Amygdala (tissue), 56 donors: Measurements from ENCODE around the gene CNTNAP2.

Source experiments
- DNase-seq, 56 donors: peaks; one replicate each; lab custom pipeline; 2025; lab: John Stamatoyannopoulos, UW

Gene CNTNAP2

GRCh38 chr7:147923841-147924240 is 1807.2 kb downstream of the CNTNAP2 start:
- no peak for DNase-seq

GRCh38 chr7:147937428-147937827 is 1820.8 kb downstream of the CNTNAP2 start:
- no peak for DNase-seq

DNA sequence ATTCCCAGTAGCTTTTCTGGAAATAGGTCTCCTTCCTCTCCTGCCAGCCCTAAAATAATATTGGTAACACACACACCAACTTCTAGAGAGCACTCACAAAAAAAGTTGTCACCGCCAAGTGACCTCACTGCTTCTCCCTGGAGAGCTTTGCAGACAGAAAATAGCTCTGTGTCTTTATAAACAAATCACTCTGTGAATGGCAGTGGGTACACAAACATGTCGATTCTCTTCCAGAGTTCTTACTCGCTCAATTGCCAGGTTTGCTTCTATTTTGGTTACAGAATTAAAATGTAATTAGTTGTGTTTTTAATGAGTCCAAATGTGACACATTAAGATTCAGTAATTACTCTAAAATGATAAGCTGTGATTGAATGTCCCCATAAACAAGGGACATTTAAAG is 1824.8 kb downstream of the CNTNAP2 start:
- DNase-seq, result no peak

DNA sequence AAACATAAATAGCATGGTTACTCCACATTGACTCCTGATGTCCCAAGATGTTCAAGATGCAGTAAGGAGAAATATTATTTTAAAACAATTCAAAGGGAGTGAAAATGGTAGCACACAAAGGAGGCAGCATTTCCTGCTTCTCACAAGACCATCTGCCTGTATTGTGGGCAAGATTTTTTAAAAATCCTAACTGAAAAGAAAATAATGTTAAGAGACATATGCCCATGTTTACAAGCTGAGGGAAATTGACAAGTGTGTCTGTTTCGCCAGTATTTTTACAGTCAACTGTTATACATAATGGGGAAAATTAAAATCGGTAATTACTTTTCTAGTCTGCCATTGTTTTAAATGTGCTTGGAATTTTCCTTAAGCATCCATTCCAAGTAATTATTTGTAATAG is 1827.7 kb downstream of the CNTNAP2 start:
- no peak for DNase-seq

- DNase-seq, result no peak
Observed at GRCh38 chr7:147952918-147953317, 1836.3 kb downstream of the CNTNAP2 start.

DNA sequence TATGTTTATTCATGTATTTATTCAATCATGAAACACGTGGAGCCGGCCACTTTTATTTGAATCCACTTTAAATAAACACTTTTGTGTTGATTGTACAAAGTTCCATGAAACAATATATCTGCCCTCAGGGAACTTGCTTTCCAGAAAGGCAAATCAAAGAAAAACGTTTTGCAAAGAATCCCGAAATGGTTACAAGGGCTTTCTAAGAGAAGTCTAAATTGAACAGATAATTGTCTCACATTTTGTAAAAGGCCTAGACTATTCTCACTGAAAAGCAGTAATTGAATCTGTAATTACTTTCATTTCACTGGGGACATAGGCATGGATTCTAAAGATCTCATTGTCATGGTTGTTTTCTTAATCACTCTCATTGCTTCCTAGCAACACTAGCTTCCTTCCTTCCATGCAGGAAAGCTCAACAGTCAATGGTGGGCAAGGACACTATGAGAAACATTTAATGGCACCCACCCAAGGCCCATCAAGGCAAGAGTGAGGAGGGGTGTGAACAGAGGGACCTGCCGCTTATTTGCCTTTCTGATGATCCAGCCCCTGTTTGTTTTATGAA is 1851.5 kb downstream of the CNTNAP2 start:
- DNase-seq, result no peak

DNA sequence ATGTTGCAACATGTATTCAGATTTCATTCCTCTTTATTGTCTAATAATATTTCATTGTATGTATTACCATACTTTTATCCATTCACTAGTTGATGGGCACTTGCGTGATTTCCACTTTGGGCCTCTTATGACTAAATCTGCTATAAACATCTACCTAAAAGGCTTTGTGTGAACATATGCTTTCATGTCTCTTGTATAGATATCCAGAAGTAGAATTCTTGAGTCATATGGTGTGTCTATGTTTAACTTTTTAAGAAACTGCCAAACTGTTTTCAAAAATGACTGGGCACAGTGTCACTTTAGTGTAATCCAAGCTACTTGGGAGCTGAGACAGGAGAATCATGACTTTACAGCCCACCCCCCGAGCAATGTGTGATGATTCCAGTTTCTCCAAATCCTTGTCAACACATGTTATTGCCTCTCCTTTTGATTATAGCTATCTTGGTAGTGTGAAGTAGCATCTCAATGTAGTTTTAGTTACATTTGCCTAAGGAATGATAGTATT is 1855.1 kb downstream of the CNTNAP2 start:
- no peak for DNase-seq

DNA sequence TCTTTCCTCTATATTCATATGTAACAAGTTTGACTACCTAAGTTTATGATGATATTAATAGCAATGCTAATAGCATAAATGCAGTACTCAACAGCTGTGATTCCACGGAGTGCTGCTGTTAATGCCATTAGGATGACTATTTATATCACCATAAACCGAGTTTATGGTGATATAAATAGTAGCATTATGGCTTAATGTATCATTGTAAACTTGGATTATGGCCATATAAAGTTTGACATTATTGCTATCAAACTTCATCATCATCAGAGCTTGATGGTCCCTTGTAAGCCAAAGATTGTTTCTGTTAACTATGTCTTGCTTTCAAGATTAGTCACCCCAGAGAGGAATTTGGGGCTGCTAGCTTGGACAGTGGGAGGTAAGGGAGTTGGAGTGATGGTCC is 1861.6 kb downstream of the CNTNAP2 start:
- no peak for DNase-seq

GRCh38 chr7:147978651-147979050 is 1862.0 kb downstream of the CNTNAP2 start:
- no peak for DNase-seq

DNA sequence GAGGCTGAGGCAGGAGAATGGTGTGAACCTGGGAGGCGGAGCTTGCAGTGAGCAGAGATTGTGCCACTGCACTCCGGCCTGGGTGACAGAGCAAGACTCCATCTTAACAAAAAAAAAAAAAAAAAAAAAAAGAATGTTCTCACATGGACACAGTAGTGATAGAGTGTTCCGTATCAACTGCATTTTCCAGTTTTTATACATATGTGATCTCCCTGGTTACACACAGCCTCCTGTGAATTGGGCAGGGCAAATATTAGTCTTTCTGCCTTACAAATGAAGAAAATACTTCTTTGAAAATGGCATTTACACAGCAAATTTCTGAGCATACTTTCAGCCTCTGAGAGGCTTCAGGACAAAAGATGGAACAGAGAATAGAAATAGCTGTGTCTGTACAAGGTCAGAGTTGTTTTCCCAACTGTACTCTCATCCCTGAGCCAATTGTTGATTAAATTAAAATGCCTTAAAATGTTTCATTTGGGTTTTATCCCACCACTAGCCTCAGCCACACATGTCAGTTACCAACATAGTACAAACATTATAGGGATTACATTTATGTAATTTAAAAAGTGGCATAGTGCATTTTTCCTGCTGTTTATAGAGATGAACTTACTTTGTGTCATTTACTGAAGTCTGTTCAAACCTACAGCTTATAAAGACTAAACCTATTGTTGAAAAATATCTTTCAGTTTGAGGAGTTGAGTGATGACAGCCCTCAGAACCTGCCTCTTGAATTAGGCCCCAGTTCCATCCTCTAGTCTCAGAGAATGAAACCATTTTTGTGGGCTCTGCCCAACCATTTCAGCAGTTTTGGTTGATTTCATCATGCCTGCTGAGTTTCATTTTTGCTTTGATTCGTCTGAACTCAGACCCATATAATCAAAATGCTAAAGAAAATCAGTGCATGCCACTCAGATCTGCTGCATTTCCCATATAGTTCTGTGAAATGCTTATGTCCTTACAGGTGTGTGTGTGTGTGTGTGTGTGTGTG is 1864.5 kb downstream of the CNTNAP2 start:
- no peak for DNase-seq

DNA sequence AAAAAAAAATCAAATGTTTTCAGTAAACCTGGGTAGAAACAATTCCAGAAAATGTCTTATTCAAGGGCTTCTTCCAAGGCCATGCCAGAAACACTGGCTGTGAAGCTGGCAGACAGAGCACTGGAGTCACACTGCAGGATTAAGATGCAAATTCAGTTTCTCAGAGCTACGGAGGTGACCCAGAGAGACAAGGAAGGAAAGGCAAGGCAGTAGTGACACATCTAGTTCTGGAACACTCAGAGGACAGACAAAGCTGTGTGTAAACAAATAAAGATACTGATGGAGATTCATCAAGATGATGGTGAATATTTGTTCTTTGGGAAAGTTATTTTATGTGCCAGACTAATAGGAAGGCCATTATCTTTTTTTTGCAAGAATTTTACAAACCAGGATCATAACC is 1865.7 kb downstream of the CNTNAP2 start:
- DNase-seq, result no peak

- no peak for DNase-seq
Observed at GRCh38 chr7:147984265-147984664, 1867.7 kb downstream of the CNTNAP2 start.

DNA sequence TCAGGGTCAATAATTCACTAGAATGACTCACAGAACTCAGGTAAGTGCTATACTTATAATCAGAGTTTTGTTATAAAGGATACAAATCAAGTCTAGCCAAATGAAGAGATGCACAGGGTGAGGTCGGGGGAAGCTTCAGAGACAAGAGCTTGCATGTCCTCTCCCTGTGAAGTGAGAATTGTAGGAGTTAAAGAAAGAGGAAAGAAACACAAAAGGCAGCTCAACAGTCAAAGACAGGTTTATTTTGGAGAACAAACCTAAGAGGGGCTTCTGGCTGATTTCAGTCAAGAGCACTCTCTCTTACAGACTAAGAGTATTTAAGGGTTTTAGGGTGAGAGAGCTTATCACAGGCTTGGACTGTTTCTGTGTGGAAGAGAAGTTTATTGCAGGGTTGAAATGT is 1873.5 kb downstream of the CNTNAP2 start:
- DNase-seq, result no peak

GRCh38 chr7:147990942-147991341 is 1874.3 kb downstream of the CNTNAP2 start:
- no peak for DNase-seq

GRCh38 chr7:147992698-147993097 is 1876.1 kb downstream of the CNTNAP2 start:
- no peak for DNase-seq

DNA sequence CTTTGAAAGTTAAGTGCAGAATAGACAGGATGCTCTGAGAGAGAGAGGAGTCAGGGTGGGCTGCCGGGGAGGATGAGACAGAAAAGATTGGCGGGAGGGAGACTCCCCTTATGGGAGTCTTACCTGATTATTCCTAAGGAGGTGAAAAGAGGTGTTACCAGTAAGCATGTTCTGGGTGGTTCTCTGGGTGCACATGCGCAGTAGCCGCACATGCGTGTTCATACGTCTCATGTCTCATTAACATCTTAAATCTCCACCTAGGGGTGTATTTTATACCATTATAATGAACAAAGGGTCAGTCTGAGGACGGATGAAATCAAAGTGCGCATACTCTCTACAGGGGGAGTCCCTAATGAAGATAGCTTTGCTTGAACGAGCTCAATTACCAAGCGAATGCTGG is 1881.0 kb downstream of the CNTNAP2 start:
- DNase-seq, result no peak

DNA sequence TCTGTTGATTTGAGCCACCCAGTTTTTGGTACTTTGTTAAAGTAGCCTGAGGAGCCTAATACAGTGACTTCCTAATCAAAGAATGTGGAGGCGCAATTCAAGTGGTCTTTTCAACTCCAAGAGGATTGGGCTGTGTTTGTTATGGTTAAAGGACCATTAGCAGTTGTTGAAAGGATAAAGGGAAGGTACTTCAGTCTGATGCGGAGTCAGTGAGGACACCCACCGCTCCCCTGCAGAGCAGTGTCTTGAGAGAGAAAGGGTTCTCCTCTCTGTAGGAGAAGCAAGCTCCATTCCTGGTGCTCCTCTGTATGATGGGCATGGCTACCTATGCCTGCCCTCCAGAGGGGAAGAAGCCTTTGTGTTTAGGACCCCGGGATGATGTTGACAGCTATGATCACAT is 1883.4 kb downstream of the CNTNAP2 start:
- DNase-seq, result no peak

GRCh38 chr7:148011753-148012152 is 1895.2 kb downstream of the CNTNAP2 start:
- DNase-seq, result no peak

GRCh38 chr7:148014001-148014400 is 1897.4 kb downstream of the CNTNAP2 start:
- no peak for DNase-seq

DNA sequence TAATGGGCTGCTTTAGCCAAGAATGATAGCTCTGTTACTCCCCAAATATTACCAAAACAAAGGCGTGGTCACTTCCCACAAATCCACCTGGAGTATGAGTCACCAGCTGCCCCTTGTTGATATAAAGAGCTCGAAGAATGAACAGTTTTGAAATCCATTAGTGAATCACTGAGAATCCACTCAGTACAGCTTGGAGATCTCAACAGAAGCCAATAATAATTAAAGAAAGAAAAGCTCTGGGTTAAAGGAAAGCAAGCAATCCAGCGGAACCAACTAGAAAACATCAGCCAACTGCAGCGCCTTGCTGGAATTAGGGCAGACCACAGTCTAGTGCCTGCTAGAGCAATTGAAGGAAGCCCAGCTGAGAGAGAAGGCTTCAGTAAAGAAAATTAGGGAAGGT is 1897.9 kb downstream of the CNTNAP2 start:
- no peak for DNase-seq

DNA sequence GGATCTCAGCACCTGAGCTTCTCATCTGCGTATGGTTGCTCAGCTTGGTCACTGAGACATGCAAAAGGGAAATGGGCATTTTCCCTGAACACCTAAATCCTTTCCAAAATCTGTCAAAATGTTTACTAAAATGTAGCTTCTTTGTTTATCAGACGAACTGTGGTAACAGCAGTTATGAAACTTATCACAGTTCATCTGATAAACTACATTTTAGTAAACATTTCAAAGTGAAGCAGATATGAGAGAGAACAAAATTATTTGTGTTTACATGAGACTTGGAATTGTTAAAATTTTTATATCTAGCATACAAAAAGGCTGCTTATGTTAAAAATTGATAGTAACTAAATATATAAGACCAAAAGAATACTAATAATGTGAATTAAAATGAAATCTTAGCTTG is 1900.5 kb downstream of the CNTNAP2 start:
- no peak for DNase-seq

GRCh38 chr7:148020679-148021078 is 1904.1 kb downstream of the CNTNAP2 start:
- DNase-seq, result no peak
